ENCODE measurements around the gene RCOR1.

Gene RCOR1

GRCh38 chr14:102729268-102729667 lies 136.8 kb downstream of the RCOR1 start:
- no peak for DNase-seq

GRCh38 chr14:102729825-102730224 lies 137.4 kb downstream of the RCOR1 start:
- no peak for DNase-seq

- no peak for DNase-seq
Measured at GRCh38 chr14:102731101-102731870, 138.8 kb downstream of the RCOR1 start.

- DNase-seq, result no peak
Measured at GRCh38 chr14:102731871-102732800, 139.7 kb downstream of the RCOR1 start.

- DNase-seq, result no peak
Measured at GRCh38 chr14:102732924-102733323, 140.5 kb downstream of the RCOR1 start.

GRCh38 chr14:102733326-102733725 lies 140.9 kb downstream of the RCOR1 start:
- DNase-seq, result no peak

- no peak for DNase-seq
Measured at GRCh38 chr14:102734436-102734835, 142.0 kb downstream of the RCOR1 start.

GRCh38 chr14:102736956-102737355 lies 144.5 kb downstream of the RCOR1 start:
- DNase-seq, result no peak

GRCh38 chr14:102737402-102738372 lies 145.2 kb downstream of the RCOR1 start:
- DNase-seq, result no peak

GRCh38 chr14:102738373-102739189 lies 146.1 kb downstream of the RCOR1 start:
- DNase-seq, result no peak

GRCh38 chr14:102739190-102739469 lies 146.7 kb downstream of the RCOR1 start:
- no peak for DNase-seq

- no peak for DNase-seq
Measured at GRCh38 chr14:102746634-102747438, 154.4 kb downstream of the RCOR1 start.

- DNase-seq, result no peak
Measured at GRCh38 chr14:102748806-102749205, 156.4 kb downstream of the RCOR1 start.

- DNase-seq, result no peak
Measured at GRCh38 chr14:102749393-102750305, 157.2 kb downstream of the RCOR1 start.

- no peak for DNase-seq
Measured at GRCh38 chr14:102750376-102750775, 157.9 kb downstream of the RCOR1 start.

GRCh38 chr14:102751088-102751487 lies 158.6 kb downstream of the RCOR1 start:
- no peak for DNase-seq

GRCh38 chr14:102752239-102752847 lies 159.9 kb downstream of the RCOR1 start:
- DNase-seq, result no peak

GRCh38 chr14:102754370-102755262 lies 162.2 kb downstream of the RCOR1 start:
- no peak for DNase-seq

GRCh38 chr14:102757646-102758045 lies 165.2 kb downstream of the RCOR1 start:
- no peak for DNase-seq
